Activated CD4-positive, alpha-beta T cell treated with anti-CD3 and anti-CD28 coated beads for 1 hour (primary cell): ENCODE measurements around the gene TNP2.
A peak's percentile ranks its signal among the peaks of the same experiment; 100 is the strongest.

ENCODE experiments used
- DNase-seq: peaks from one replicate; pipeline ENCODE4 v3.0.0-alpha.2; 2020

TNP2 gene

DNA sequence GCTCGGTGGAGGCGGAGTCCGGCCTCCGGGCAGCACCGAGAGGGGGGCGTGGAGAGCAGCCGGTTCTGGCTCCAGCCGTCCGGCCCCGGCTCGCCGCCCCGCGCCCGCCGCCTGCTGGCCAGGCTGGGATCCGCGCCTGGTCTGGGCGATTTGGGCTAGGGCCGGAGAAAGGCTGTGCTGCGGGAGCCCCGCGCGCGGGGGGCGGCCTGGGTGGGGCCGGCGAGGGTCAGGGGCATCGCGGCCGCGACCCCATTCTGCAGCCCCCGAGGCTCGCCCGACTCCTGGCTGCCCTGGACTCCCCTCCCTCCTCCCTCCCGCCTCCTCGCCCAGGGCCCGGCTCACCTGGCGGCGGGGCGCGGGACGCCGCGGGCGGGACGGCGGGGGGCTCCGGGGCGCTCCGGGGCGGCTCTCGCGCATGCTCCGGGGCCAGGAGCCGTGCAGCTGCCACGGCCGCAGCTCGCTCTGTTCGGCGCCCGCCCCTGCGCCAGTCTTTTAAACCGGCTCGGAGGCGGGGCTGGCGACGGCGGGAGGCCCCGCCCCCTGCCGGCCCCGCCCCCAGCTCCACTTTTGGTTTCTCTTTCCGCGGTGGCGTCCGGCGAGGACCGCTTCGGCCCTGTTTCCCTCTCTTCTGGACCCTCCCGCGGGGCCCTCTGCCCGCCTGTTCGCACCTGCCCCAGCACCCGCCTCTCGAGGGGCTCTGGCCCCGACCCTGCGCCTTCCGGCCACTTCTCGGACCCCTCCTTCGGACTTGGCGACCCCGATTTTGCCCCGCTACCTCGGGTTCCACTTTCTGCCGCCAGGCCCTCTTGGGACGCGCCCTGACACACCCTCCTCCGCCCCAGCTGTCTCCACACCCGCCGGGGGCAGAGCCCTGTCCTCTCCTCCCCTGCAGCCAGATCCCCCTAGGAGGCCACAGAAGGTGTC, 13.1 kb downstream of the TNP2 start, which contains the start of gene SOCS1:
TSS of gene SOCS1 (minus strand) at position 468 of the 924 bp plus-strand sequence. CDS start 726 bp downstream, outside the sequence.
- DNase-seq, result peak; percentile 90

DNA sequence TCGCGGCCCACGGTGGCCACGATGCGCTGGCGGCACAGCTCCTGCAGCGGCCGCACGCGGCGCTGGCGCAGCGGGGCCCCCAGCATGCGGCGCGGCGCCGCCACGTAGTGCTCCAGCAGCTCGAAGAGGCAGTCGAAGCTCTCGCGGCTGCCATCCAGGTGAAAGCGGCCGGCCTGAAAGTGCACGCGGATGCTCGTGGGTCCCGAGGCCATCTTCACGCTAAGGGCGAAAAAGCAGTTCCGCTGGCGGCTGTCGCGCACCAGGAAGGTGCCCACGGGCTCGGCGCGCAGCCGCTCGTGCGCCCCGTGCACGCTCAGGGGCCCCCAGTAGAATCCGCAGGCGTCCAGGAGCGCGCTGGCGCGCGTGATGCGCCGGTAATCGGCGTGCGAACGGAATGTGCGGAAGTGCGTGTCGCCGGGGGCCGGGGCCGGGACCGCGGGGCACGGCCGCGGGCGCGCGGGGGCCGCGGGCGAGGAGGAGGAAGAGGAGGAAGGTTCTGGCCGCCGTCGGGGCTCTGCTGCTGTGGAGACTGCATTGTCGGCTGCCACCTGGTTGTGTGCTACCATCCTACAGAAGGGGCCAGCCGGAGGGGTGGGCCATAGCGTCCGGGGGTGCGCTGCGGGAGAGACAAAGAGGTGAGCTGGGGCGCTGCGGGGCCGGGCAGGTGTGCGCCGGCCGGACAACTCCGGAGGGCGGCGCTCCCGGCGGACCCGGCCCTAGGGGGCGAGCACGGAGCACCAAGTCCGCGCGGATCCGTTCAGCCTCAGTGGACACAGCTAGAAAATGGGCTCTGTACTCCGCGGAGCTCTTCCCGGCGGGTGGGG, 14.0 kb downstream of the TNP2 start:
- DNase-seq, result peak; percentile 47

DNA sequence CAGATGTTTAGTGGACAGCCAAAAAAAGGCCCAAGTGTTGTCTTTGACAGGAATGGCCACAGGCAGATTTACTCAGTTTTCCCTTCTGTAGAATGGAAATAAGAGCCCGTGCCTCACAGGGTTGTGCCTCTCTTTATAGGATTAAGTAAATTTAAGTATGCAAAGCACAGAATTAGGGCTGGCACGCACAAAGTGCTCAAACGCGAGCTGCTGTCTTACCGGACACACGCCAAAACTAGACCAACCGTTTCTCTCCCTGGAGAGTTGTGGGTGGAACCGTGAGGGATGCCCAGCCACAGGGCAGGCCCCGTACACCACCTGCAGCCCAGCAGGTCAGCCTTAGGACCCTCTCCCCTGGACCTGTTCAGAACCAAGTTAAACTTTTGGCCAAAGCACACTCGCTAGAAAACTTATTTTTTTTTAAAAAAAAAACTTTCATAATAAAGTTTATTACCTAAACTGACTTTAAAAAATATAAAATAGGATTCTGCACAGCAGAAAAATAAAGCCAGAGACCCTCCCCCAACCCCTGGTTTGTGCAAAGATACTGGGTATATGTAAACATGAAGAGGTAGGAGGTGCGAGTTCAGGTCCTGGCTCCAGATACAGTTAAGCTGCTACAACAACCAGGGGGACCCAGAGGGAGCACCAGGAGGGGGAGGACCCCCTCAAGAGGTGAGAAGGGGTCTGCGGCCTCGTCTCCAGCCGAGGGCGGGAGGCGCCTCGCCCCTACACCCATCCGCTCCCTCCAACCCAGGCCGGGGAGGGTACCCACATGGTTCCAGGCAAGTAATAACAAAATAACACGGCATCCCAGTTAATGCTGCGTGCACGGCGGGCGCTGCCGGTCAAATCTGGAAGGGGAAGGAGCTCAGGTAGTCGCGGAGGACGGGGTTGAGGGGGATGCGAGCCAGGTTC, 14.9 kb downstream of the TNP2 start:
- no peak for DNase-seq

DNA sequence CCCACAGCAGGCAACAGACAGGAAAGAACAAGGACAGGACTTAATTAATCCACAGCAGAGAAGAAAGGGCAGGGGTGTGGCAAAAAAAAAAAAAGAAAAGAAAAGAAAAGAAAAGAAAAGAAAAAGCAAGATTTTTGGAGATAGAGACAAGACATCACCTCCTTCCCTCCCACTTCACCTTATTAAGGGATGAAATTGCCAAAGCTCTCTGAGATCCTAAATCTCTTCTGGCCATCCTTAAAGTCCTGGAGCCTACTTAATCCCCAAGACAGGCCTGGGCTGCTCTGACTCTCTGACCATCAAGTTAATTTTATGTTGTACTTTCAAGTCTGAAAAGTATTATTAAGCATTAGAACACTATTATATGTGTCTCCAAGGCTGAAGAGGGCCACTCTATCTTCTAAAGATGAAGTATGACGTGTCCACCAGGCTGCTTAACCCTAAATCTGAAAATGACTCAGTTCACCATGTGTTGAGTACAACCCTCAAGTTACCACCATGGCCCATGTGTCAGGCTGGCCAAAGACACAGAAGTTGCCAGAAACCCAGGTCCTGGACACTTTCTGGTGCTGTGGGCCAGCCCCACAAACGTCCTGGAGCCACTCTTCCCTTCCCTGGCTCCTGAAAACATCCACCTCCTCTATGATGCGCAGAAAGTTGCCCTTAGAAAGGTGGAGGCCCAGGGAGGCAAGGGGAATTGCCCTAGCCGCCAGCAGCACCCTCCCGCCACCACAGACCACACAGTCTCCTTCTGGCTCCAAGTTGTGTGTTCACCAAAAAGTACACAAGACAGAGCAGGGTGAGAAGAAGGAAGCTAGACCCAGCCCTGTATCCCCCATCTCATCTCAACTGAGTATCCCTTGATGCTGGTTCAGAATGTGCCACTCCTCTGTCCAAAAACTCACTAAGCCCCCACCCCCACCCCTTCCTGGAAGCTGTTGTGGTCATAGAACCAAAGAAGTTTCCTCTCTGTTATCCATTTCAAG, 15.8 kb downstream of the TNP2 start:
- DNase-seq, result no peak

DNA sequence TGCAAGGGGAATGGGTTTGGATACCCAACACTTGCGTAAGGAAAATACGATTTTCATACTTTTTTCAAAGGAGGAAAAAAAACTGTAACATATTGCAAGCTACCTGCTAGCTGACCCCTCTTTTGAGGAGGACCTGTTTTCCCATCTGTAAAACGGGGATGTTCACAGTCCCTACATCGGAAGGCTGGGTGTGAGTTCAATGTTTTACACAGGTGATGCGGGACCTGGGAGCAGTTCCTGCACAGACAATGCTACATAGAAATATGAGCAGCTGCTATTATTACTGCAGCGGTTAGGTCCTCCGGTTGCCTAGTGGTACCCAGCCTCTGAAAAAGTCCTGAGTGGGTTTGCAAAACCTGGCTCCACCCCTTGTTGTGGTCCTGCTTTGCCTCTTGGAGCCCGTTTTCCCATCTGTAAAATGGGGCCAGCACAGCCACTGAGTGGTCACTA, 16.6 kb downstream of the TNP2 start:
- no peak for DNase-seq

DNA sequence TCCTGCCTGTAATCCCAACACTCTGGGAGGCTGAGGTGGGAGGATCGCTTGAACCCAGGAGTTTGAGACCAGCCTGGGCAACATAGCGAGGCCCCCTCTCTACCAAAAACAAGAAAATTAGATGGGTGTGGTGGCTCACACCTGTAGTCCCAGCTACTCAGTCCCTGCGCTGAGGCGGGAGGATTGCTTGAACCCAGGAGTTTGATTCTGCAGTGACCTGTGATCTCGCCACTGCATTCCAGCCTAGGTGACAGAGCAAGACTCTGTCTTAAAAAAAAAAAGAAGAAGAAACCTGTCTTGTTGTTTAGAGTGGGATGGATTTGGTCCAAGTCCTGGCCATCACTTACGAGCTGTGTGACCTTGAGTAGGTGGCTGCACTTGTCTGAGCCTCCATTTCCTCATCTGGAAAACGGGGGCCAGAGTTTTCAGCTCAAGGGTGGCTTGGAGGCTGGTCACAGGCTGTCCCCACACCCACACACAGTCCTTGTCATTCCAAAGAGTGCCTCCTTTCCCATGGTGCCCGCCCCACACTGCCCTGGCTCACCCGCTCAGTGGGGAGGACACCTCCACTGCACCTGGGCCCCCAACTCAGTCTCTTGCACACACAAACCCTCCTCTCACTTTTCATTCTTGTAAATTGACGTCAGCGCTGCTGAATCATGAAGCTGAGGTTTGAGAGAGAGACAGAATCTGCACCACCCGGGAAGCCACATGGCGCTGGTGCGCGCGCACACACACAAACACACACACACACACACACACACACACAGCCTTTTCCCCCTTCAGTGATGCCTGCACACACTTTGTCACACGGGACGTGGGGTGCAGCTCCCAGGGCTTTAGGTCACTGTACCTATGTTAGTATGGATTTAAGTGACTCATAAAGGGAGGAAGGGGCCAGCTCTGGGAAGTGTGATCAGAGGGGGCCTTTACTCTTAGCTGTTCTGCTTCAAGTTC, 17.3 kb downstream of the TNP2 start:
- peak; percentile 73 for DNase-seq

DNA sequence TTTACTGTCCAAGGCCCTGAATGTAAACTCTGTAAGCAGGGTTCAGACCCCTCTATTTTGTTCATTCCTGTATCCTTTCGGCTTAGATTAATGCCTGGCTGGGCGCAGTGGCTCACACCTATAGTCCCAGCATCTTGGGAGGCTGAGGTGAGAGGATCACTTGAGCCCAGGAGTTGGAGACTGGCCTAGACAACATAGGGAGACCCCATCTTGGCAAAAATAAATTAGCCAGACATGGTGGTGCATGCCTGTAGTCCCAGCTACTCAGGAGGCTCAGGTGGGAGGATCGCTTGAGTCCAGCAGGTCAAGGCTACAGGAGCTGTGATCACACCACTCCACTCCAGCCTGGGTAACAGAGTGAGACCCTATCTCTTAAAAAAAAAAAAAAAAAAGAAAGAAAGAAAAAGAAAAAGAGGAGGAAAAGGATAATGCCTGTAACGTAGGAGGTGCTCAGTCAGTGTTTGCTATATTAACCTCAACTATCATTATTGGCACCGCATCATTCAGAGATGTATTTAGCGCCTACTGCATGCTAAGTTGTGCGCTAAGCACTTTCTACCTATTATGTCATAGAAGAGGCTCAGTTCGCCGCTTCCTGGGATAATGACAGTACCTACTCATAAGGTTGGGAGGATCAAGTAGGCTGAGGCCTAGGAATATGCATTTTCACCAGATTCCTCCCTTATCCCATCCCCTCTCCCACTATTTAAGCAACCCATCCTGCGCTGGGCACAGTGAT, 18.2 kb downstream of the TNP2 start:
- DNase-seq, result no peak

DNA sequence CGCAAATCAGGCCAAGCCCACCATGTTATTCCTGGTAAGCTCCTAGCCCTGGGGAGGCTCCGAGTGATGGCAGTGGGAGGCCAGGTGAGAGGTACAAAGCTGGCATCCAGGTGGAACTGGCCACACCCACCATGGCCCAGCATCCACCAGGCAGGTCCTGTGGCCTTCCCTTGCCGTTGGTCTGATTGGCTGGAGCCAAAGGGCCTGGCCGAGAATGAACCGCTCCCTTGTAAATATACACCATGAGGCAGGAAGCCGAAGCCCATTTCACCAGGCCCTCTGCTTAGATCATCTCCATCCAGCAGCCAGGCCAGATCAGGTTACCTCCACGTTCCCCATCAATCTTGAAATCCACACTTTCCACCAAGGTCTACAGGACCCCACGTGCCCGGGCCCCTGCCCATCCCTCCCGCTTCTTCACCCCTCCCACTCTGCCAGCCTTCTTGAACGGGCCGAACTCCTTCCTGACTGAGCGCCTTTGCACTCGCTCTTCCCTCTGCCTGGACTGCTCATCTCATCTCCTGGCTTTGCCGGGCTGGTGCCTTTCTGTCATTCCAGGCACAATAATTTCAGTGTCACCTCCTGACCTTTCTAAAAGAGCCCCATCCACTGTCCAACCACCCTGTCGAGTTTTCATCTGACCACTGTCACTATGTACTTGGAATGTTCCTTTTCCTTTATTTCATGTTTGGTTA, 18.9 kb downstream of the TNP2 start:
- DNase-seq, result no peak

DNA sequence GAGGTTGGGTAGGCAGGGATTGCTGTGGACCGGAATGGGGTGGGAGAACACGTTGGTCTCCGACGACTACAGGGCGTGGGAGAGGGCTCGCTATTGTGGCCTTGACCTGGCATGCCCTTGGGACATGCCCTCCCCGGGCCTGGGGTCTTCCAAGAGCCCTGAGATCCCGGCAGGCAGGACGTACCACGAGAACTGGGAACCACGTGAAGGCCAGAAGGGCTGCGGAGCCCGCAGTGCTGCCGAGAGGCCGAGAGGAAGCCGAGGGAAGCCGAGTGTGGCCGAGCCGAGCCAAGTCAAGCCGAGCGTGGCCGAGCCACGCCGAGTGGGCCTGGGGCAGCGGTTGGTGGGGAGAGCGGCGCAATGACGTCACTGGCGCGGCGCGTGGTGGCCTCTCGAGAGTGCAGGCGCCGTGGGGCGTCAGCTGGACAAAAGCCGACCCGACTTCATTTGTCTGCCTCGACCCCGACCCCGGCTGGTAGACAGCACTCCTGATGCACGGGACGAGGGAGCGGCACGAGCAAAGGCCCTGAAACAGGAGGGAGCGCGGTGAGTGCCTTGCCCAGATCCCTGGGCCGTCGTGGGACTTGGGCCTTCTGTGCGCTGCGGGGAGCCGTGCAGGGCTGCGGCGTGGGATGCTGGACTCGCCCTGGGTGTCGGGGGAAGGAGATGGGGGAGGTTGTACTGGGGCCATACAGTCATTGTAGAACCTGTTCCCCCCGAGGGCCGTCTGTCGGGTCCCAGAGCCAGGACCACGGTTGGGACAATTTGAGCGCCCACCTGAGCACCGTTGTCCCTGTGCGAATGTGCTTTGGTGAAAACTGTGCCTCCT, 19.7 kb downstream of the TNP2 start:
- no peak for DNase-seq

DNA sequence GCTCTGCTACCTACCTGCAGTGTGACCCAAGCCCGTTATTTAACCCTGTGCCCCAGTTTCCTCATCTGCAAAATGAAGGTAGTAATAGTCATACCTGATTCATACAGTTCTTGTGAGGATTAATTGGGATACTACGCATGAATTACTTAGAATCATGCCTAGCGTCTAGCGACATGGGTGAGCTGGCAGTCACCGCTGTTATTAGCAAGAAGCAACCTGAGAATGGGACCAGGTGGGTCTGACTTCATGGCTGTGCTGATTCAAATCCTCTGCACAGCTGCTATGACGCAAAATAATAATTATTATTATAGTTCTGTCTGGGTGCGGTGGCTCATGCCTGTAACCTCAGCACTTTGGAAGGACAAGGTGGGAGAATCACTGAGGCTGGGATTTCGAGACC, 21.0 kb downstream of the TNP2 start:
- DNase-seq, result no peak

DNA sequence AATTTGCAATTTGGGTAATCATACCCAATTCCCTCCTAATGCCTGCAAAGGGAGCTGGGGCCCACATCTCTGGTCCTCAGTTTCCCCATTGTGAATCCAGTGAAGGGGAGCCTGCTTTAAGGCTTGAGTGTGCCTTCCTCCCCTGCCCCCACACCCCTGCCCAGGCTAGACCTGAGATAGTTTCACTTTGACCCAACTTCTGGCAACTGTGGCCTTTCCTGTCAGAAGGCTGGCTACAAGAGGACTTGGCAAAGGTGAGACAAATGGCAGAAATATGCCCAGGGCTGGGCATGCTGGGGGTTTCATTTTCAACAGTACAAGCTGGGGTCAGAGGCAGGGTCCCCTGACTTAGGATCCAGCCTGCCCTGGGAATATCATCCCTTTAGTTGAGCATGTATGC, 23.1 kb downstream of the TNP2 start:
- DNase-seq, result no peak

DNA sequence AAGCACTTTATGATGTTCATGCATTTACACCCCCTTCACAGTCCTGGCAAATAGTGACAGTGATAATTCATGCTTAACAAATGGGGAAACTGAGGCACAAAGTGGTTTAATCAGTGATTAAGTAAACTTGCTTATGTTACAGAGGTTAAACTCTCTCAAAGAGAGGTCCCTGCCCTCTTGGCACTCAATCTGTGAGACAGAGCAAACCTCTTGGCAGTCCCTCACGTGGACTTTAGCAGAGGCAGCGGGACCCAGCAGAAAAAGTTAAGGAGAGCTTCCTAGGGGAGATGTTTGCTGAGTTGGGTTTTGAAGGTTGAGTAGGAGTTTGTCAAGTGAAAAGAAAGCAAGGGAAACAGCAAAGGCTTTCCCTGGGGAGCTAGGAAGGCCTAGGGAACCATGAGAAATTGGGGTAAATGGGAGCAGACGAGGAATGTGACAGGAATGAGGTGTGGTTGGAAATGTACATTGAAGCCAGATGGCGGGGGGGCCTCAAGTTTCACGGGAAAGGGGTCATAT, 23.8 kb downstream of the TNP2 start:
- no peak for DNase-seq

DNA sequence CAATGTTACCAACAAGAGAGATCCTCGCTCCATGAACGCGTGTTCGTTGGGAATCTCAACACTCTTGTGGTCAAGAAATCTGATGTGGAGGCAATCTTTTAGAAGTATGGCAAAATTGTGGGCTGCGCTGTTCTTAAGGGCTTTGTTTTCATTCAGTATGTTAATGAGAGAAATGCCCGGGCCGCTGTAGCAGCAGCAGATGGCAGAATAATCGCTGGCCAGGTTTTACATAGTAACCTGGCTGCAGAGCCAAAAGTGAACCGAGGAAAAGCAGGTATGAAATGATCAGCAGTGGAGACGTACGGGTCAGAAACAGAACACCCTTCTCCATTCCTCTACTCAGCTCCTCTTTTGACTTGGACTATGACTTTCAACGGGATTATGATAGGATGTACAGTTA, 26.5 kb downstream of the TNP2 start:
- no peak for DNase-seq

DNA sequence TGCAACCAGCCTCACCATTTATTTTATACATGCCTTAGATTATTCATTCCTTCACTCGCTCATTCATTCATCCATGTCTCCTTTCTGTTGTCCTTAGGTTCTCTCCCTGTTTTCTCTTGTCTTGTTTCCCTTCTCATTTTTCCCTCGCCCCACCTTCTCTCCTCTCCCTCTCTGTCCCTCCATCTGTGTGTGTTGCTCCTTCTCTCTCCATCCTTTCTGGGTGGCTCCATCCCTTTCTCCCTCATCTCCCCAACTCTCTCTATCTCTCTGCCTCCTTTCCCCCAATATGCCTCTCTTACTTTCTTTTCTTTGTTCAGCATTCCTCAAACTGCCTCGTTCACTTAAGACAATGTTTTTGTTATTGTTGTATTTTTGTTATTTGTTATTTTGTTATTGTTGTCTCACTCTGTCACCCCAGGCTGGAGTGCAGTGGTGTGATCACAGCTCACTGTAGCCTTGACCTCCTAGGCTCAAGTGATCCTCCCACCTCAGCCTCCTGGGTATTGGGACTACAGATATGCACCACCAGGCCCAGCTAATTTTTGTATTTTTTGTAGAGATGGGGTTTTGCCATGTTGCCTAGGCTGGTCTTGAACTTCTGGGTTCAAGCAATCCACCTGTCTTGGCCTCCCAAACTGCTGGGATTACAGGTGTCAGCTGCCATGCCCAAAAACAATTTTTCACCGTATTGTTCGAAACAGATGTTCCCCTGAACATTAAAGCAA, 27.5 kb downstream of the TNP2 start:
- DNase-seq, result no peak

DNA sequence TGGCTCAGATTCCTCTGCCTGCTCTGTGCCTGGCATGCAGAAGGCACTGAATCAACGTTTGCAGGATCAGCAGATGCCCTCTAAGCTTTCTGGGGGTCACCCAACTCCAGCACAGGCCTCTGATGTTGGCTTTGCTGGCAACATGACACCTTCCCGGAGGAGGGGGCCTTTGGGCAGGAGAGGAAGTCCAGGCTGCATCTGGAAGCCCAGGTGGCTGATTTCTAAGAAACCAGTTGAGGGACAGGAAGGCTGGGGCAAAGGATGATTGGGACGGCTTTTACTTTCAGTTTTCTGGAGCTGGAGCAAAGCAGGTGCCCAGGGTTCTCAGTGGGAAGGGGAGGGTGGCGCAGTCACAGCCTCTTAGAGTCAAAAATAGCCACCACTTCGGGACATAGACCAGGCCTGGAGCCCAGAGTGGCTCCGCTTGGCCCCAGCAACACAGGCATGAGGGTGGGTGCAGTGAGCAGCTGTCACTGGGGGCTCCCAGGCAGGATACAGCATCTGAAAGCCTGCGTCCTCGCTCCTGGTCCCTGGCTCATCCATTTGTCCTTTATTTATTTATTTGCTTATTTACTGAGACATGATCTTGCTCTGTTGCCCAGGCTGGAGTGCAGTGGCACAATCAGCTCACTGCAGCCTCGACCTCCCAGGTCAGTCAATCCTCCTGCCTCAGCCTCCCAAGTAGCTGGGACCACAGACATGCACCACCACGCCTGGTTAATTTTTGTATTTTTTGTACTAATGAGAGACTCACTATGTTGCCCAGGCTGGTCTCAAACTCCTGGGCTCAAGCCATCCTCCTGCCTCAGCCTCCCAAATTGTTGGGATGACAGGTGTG, 28.3 kb downstream of the TNP2 start:
- no peak for DNase-seq
